SK-N-SH (cell line): ENCODE measurements around the gene RAI1.

ENCODE experiments used
- CTCF ChIP-seq: fragments of 200-600 bp; sonication (generic); IDR thresholded peaks from 2 replicates; pipeline ENCODE4 v1.6.1; 2017; ENCODE audit warnings: antibody characterized with exemption, mild to moderate bottlenecking, moderate library complexity
- FOXM1 ChIP-seq: IDR thresholded peaks from 2 replicates; pipeline ENCODE4 v1.4.0; 2012; ENCODE audit warnings: low read depth, mild to moderate bottlenecking
- GABPA ChIP-seq: IDR thresholded peaks from 2 replicates; pipeline ENCODE4 v1.4.0; 2012; ENCODE audit warnings: low read depth, mild to moderate bottlenecking

- no peak for TF ChIP-seq GABPA
- TF ChIP-seq CTCF, result no peak
- TF ChIP-seq FOXM1, result no peak
Observed at GRCh38 chr17:17685775-17686291, 4.6 kb downstream of the RAI1 start.
